Activated naive CD8-positive, alpha-beta T cell (primary cell): ENCODE measurements around the gene OSCP1.

Source experiments
- H3K27ac Mint-ChIP-seq: one replicate; pipeline ENCODE4 v1.8.0; 2021; ENCODE audit warnings: mixed read lengths
- H3K27me3 Mint-ChIP-seq: one replicate; pipeline ENCODE4 v1.8.0; 2021; ENCODE audit warnings: mixed read lengths
- H3K36me3 Mint-ChIP-seq: one replicate; pipeline ENCODE4 v1.8.0; 2021; ENCODE audit warnings: mixed read lengths
- H3K4me1 Mint-ChIP-seq: one replicate; pipeline ENCODE4 v1.8.0; 2021; ENCODE audit warnings: low read depth, mixed read lengths
- H3K4me3 Mint-ChIP-seq: one replicate; pipeline ENCODE4 v1.8.0; 2021; ENCODE audit warnings: mild to moderate bottlenecking, mixed read lengths
- H3K9me3 Mint-ChIP-seq: one replicate; pipeline ENCODE4 v1.8.0; 2021; ENCODE audit warnings: low read depth, mixed read lengths

OSCP1 gene

DNA sequence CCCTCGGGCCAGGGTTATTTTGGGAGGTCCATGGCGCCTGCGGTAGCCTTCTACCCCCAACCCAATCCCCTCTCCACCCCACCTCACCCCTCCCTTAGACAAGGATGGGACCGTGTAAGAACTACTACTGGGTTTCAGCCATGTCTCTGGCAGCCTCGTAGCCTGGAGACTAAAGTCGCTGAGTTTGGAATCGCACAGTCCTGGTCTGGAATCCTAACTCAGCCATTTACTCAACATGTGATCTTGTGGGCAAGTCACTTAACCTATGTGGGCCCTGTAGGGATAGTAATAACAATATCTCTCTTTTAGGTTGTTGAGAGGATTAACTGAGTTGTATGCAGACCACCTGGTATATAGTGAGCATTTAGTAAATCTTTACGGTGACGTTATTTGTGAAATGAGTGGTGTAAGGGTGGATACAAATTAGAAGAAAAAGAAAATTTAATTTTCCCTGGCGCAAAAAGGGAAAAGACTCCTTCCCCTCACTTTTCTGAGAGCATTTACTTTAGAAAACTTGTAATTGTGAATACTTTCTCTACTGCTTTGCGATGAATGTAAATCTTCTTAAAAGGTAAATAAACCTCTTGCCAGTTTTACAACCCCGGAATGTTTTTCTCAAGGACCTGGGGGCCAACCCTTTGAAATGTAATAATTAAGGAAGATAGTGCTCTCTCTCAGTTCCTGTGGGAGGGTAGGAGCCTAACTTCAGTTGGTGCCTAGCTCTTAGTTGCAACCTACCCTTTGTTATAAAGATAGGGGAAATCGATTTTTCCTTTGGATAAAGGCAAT is 14.5 kb upstream of the OSCP1 start:
- H3K36me3 Mint-ChIP-seq = peaks cover 8% of the 10 kb centered on the region
- peaks cover 21% of the 10 kb centered on the region for H3K4me1 Mint-ChIP-seq
- peak overlapping the region; percentile 100 for H3K4me3 Mint-ChIP-seq
- H3K9me3 Mint-ChIP-seq = no peaks in the 10 kb centered on the region
- no peaks in the 10 kb centered on the region for H3K27me3 Mint-ChIP-seq
- peak overlapping the region; percentile 99 for H3K27ac Mint-ChIP-seq

DNA sequence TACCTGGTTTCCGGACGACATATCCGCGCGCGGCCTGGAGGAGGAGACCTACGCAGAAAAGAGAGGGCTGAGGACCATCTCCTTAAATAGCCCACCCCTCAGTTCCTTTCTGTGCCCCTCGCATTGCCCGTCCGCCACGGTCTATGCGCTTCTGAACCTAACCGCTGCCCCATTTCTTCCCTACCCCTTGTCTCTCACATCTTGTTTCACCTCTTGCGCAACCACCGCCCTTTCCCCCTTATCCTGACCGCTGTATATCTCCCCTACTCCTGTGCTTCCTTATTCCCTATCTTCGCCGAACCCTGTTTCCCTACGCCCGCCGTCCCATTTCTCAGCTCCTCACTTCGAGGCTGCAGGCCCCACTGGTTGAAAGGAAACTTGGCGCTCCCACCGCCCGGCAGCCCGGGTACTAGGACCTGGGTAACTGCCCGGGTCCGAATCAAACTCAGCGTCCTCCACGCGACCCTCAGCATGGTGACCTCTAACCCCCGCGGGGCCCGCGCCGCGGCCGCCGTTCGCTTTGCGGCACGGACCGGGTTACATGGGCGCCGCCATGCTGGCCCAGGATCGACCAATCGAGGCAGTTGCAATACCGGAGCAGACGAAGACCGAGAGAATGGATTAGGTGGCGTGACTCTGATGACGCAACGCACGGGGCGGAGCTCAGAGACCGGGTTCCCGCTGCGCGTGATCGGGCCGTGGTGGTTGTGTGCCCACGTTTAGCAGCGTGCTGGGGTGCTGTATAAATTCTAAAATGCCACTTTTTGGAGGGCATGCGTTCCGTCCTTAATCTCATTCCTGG is 13.8 kb upstream of the OSCP1 start, which contains the start of gene MRPS15:
TSS of gene MRPS15 (minus strand) at position 582 of the 802 bp plus-strand sequence. CDS start at position 473, 109 bp downstream.
- Mint-ChIP-seq H3K4me3 (peak within 1 kb of the TSS; percentile 100), H3K27me3 (no peaks in the 10 kb centered on the region), H3K27ac (peak within 1 kb of the TSS; percentile 99), H3K9me3 (no peaks in the 10 kb centered on the region), H3K36me3 (peaks cover 10% of the 10 kb centered on the region), H3K4me1 (peaks cover 28% of the 10 kb centered on the region)

GRCh38 chr1:36463463-36463802 is 13.2 kb upstream of the OSCP1 start:
- no peaks in the 10 kb centered on the region for H3K27me3 Mint-ChIP-seq
- peak overlapping the region; percentile 100 for H3K4me3 Mint-ChIP-seq
- H3K4me1 Mint-ChIP-seq = peaks cover 34% of the 10 kb centered on the region
- peak overlapping the region; percentile 99 for H3K27ac Mint-ChIP-seq
- H3K9me3 Mint-ChIP-seq = no peaks in the 10 kb centered on the region
- peaks cover 13% of the 10 kb centered on the region for H3K36me3 Mint-ChIP-seq

DNA sequence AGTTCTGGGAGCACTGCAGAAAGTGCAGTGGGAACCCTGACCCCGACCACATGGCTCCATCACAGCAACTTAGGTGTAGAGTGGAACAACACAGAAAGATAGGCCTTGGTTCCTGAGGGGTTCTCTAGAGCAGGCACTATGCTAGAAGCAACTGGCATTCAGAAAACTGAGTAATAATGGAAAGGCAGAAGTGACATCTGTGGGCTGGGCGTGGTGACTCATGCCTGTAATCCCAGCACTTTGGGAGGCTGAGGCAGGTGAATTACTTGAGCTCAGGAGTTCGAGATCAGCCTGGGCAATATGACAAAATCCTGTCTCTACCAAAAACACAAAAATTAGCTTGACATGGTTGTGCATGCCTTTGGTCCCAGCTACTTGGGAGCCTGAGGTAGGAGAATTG is 8.7 kb upstream of the OSCP1 start:
- Mint-ChIP-seq H3K9me3 (no peaks in the 10 kb centered on the region), H3K36me3 (peaks cover 20% of the 10 kb centered on the region), H3K27ac (peak overlapping the region; percentile 87), H3K4me3 (peak overlapping the region; percentile 46), H3K4me1 (peaks cover 39% of the 10 kb centered on the region), H3K27me3 (no peaks in the 10 kb centered on the region)

GRCh38 chr1:36457691-36458090 is 7.4 kb upstream of the OSCP1 start:
- Mint-ChIP-seq H3K36me3 (peaks cover 20% of the 10 kb centered on the region), H3K27me3 (no peaks in the 10 kb centered on the region), H3K4me3 (no peak overlapping the region), H3K27ac (peak overlapping the region; percentile 87), H3K9me3 (no peaks in the 10 kb centered on the region), H3K4me1 (peaks cover 31% of the 10 kb centered on the region)

DNA sequence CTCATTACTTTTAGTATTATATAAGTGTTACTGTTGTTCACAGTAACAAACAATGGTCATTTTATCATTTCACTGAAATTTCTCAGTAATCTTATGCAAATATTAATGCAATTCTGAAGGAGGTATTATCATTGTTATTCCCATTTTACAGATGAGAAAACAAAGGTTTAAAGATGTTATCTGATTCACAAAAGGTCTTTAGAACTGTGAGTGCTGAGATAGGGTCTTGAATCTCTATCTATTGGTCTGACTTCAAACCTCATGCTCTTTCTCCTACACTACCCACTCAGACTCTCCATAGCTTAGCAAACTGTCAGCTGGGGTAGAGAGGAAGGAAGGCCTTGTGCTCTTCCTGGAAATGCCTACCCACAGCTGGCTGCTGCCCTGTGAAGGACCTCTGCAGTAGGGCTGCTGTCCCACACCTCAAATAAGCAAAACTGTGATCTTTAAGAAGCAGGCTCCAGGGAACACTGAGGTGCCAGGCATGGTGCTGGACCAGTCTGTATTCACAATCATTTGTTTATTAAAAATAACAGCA is 6.2 kb upstream of the OSCP1 start:
- Mint-ChIP-seq H3K36me3 (peaks cover 16% of the 10 kb centered on the region), H3K4me1 (peaks cover 32% of the 10 kb centered on the region), H3K27ac (no peak overlapping the region), H3K27me3 (no peaks in the 10 kb centered on the region), H3K4me3 (no peak overlapping the region), H3K9me3 (no peaks in the 10 kb centered on the region)

DNA sequence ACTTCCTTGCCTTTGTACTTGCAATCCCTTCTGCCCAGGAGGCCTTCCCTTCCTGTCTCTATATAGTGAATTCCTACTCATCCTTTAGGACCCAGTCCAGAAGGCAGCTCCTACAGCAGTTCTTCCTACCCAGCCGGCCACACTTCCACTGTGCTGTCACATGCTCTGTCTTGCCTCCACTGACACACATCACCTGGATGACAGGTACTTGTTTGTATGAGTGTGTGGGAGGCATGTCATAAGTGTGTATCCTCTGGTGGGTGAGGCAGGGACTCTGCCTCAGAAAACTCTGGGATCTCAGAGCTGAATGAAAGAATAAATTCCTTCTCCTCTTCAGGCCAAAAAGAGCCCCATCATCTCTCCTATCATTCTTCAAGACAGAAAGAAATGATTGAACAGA is 5.1 kb upstream of the OSCP1 start:
- Mint-ChIP-seq H3K9me3 (no peaks in the 10 kb centered on the region), H3K4me1 (peaks cover 35% of the 10 kb centered on the region), H3K4me3 (no peak overlapping the region), H3K27me3 (no peaks in the 10 kb centered on the region), H3K36me3 (peaks cover 12% of the 10 kb centered on the region), H3K27ac (peak overlapping the region; percentile 47)

GRCh38 chr1:36453600-36454388 is 3.5 kb upstream of the OSCP1 start:
- Mint-ChIP-seq H3K36me3 (peaks cover 9% of the 10 kb centered on the region), H3K27ac (no peak overlapping the region), H3K9me3 (no peaks in the 10 kb centered on the region), H3K4me3 (no peak overlapping the region), H3K4me1 (peaks cover 32% of the 10 kb centered on the region), H3K27me3 (no peaks in the 10 kb centered on the region)

GRCh38 chr1:36453051-36453450 is 2.8 kb upstream of the OSCP1 start:
- Mint-ChIP-seq H3K36me3 (peaks cover 6% of the 10 kb centered on the region), H3K27me3 (no peaks in the 10 kb centered on the region), H3K9me3 (no peaks in the 10 kb centered on the region), H3K27ac (no peak overlapping the region), H3K4me3 (no peak overlapping the region), H3K4me1 (peaks cover 26% of the 10 kb centered on the region)

GRCh38 chr1:36450919-36451305 is 661 bp upstream of the OSCP1 start:
- H3K9me3 Mint-ChIP-seq = no peaks in the 10 kb centered on the region
- peak overlapping the region; percentile 91 for H3K4me3 Mint-ChIP-seq
- no peaks in the 10 kb centered on the region for H3K27me3 Mint-ChIP-seq
- peaks cover 16% of the 10 kb centered on the region for H3K4me1 Mint-ChIP-seq
- peak overlapping the region; percentile 75 for H3K27ac Mint-ChIP-seq
- H3K36me3 Mint-ChIP-seq = peaks cover 2% of the 10 kb centered on the region

GRCh38 chr1:36448530-36449056 is 1.7 kb downstream of the OSCP1 start:
- peaks cover 16% of the 10 kb centered on the region for H3K4me1 Mint-ChIP-seq
- H3K36me3 Mint-ChIP-seq = no peaks in the 10 kb centered on the region
- peak overlapping the region; percentile 9 for H3K4me3 Mint-ChIP-seq
- no peaks in the 10 kb centered on the region for H3K9me3 Mint-ChIP-seq
- H3K27ac Mint-ChIP-seq = no peak overlapping the region
- H3K27me3 Mint-ChIP-seq = no peaks in the 10 kb centered on the region

DNA sequence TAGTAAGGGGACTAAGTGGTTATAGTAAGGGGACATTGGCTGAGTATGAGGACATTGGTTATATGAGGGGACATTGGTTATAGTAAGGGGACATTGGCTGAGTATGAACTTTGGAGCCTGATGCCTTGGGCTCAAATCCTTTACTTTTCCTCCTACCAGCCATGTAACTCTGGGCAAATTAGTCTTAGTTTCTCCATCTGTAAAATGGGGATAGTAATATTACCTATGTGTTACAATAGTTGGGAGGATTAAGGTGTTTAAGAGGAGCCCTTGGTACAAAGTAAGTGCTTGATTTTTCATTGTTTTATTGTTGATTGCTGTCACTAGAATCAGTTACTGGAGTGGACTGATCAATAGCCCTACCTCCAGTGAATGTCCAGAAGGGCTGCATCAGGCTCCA is 2.8 kb downstream of the OSCP1 start:
- Mint-ChIP-seq H3K4me3 (no peak overlapping the region), H3K4me1 (peaks cover 14% of the 10 kb centered on the region), H3K36me3 (no peaks in the 10 kb centered on the region), H3K27me3 (no peaks in the 10 kb centered on the region), H3K9me3 (no peaks in the 10 kb centered on the region), H3K27ac (no peak overlapping the region)

DNA sequence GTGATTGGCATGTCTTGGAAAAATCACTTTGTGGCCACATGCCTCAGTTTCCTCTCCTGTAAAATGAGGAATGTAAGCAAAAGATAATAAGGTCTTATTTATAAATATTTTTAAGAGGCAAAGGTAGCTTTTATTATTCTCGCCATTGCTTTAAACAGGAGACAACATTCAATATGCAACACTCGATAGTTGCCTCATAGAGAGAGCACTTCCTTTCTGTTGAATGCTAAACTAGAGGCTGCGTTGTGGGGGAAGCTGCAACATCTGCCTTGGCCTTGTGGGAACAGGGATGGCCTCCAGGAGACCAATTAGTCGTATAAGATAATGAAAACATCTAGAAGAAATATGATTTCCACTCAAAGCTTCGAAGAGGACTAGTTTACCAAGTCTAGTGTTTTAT is 3.5 kb downstream of the OSCP1 start:
- Mint-ChIP-seq H3K4me1 (peaks cover 14% of the 10 kb centered on the region), H3K9me3 (no peaks in the 10 kb centered on the region), H3K27ac (no peak overlapping the region), H3K36me3 (no peaks in the 10 kb centered on the region), H3K27me3 (no peaks in the 10 kb centered on the region), H3K4me3 (no peak overlapping the region)

DNA sequence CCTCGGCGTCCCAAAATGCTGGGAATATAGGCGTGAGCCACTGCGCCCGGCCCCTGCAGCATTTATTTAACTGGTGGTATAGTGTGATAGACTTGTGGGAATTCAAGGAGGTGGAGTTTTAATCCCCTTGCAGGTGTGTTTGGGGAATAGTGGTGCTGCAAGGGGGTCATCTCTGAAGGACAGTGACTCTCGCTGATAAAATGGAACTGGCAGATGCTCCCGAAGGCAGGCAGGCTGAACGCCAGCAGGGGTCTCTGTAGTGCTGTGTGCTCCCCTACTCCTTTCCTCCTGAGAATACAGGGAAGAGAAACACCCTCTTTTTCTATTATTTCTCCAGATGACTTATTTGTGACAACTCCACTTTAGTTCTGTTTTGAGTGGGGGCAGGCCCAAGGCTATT is 4.0 kb downstream of the OSCP1 start:
- H3K4me1 Mint-ChIP-seq = peaks cover 10% of the 10 kb centered on the region
- H3K36me3 Mint-ChIP-seq = no peaks in the 10 kb centered on the region
- H3K4me3 Mint-ChIP-seq = no peak overlapping the region
- no peaks in the 10 kb centered on the region for H3K9me3 Mint-ChIP-seq
- H3K27me3 Mint-ChIP-seq = no peaks in the 10 kb centered on the region
- no peak overlapping the region for H3K27ac Mint-ChIP-seq
